ENCODE measurements around the gene GNA14. TPM values are rescaled to one million over a fixed set of nuclear protein-coding genes. Genes with fewer than 3 reads are reported as not detected.

The GNA14 gene
- total RNA-seq, 1 donor from 2014 or later, result not detected

- H3K27ac Mint-ChIP-seq (ENCODE audit: unreplicated experiment), result no peak overlapping the region
- no peaks in the 10 kb centered on the region for H3K9me3 Mint-ChIP-seq (ENCODE audit: unreplicated experiment)
- H3K4me1 Mint-ChIP-seq (ENCODE audit: unreplicated experiment), result no peaks in the 10 kb centered on the region
- TF ChIP-seq CTCF (IDR thresholded peaks at IDR 0.05), result no peak
- no peak overlapping the region for H3K4me3 Mint-ChIP-seq (ENCODE audit: unreplicated experiment)
- H3K27me3 Mint-ChIP-seq (ENCODE audit: unreplicated experiment), result peaks cover 2% of the 10 kb centered on the region
- no peaks in the 10 kb centered on the region for H3K36me3 Mint-ChIP-seq (ENCODE audit: unreplicated experiment)
- DNase-seq (ENCODE audit: extremely low spot score, unreplicated experiment), result no peak
These were observed 24.1 kb upstream of the GNA14 start for GRCh38 chr9:77672183-77672582.

GRCh38 chr9:77667151-77667550, 19.0 kb upstream of the GNA14 start:
- no peak overlapping the region for H3K4me3 Mint-ChIP-seq (ENCODE audit: unreplicated experiment)
- TF ChIP-seq CTCF (IDR thresholded peaks at IDR 0.05), result no peak
- no peaks in the 10 kb centered on the region for H3K9me3 Mint-ChIP-seq (ENCODE audit: unreplicated experiment)
- H3K36me3 Mint-ChIP-seq (ENCODE audit: unreplicated experiment), result no peaks in the 10 kb centered on the region
- peaks cover 8% of the 10 kb centered on the region for H3K4me1 Mint-ChIP-seq (ENCODE audit: unreplicated experiment)
- H3K27ac Mint-ChIP-seq (ENCODE audit: unreplicated experiment), result no peak overlapping the region
- H3K27me3 Mint-ChIP-seq (ENCODE audit: unreplicated experiment), result peaks cover 16% of the 10 kb centered on the region
- no peak for DNase-seq (ENCODE audit: extremely low spot score, unreplicated experiment)

GRCh38 chr9:77663754-77664153, 15.6 kb upstream of the GNA14 start:
- no peak for DNase-seq (ENCODE audit: extremely low spot score, unreplicated experiment)
- H3K9me3 Mint-ChIP-seq (ENCODE audit: unreplicated experiment), result no peaks in the 10 kb centered on the region
- no peak overlapping the region for H3K4me3 Mint-ChIP-seq (ENCODE audit: unreplicated experiment)
- H3K27ac Mint-ChIP-seq (ENCODE audit: unreplicated experiment), result no peak overlapping the region
- H3K4me1 Mint-ChIP-seq (ENCODE audit: unreplicated experiment), result peaks cover 8% of the 10 kb centered on the region
- H3K36me3 Mint-ChIP-seq (ENCODE audit: unreplicated experiment), result no peaks in the 10 kb centered on the region
- H3K27me3 Mint-ChIP-seq (ENCODE audit: unreplicated experiment), result peaks cover 16% of the 10 kb centered on the region
- TF ChIP-seq CTCF (IDR thresholded peaks at IDR 0.05), result no peak

DNA sequence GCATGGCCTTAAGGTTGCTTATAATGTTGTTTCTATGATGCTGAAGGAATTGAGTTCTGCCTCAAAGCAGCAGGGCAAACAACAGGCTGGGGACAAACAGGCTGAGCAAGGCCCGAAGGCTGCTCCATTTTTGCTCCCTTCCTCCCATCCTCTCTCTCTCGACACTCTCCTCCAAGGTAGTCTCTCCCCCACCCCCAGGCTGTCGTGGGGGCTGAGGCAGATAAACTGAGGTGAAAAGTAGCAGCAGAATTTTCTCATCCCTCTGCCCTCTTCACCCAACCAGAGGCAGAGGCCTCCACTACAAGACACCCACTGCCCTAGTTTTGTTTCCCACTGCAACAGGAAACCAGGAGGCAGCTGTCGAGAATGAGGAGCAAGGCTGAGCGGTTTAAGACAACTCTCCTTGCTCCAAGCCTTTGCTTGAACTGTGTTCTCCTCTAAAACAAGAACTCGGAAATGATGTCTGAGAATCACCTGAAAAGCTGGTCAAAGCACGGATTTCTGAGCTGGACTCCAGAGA, 13.5 kb upstream of the GNA14 start:
- H3K4me3 Mint-ChIP-seq (ENCODE audit: unreplicated experiment), result no peak overlapping the region
- H3K9me3 Mint-ChIP-seq (ENCODE audit: unreplicated experiment), result no peaks in the 10 kb centered on the region
- peaks cover 9% of the 10 kb centered on the region for H3K27me3 Mint-ChIP-seq (ENCODE audit: unreplicated experiment)
- DNase-seq (ENCODE audit: extremely low spot score, unreplicated experiment), result no peak
- no peaks in the 10 kb centered on the region for H3K36me3 Mint-ChIP-seq (ENCODE audit: unreplicated experiment)
- no peak for TF ChIP-seq CTCF (IDR thresholded peaks at IDR 0.05)
- no peak overlapping the region for H3K27ac Mint-ChIP-seq (ENCODE audit: unreplicated experiment)
- H3K4me1 Mint-ChIP-seq (ENCODE audit: unreplicated experiment), result peaks cover 8% of the 10 kb centered on the region

DNA sequence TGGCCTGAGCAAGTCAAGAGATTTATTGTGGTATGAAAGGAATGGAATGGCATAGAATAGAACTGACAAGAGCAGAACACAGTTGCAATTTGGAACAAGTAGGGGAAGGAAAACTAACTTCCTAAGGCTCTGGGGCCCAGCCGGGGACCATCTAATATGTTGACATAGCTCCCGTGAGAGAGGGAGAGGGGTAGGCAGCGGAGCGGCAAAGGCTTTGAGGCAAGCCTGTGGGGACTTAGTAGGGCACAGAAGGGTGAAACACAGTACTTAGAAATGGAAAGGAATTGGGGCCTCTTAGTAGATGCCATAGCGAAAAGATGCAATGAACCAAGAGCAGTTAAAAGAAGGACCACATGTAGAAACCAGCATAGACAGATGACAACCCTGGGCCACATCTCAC, 11.8 kb upstream of the GNA14 start:
- Mint-ChIP-seq H3K27me3 (ENCODE audit: unreplicated experiment) (peaks cover 10% of the 10 kb centered on the region), H3K4me3 (ENCODE audit: unreplicated experiment) (no peak overlapping the region), H3K9me3 (ENCODE audit: unreplicated experiment) (no peaks in the 10 kb centered on the region), H3K4me1 (ENCODE audit: unreplicated experiment) (peaks cover 8% of the 10 kb centered on the region), H3K36me3 (ENCODE audit: unreplicated experiment) (no peaks in the 10 kb centered on the region), H3K27ac (ENCODE audit: unreplicated experiment) (no peak overlapping the region)
- DNase-seq (ENCODE audit: extremely low spot score, unreplicated experiment), result no peak
- TF ChIP-seq CTCF (IDR thresholded peaks at IDR 0.05), result no peak
